ENCODE results near the gene CYP4F11.

DNA sequence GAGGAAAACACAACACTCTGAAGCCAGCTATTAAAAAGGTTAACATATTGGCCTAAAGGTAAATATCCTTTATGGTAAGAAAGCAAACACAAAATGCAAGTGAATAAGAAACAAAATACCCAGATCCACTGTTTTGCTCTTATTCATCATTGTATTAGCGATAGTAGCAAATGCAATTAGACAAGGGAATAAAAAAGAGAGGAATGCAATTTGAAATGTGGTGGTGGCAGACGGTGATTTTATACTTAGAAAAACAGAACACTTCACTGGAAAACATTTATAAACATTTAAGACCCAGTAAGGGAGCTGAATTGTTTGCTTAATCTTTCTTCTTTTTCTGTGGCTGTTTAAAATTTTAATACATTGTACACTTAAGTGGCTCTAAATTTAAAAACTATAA, 19.2 kb downstream of the CYP4F11 start:
- TF ChIP-seq CTCF (IDR thresholded peaks at IDR 0.05): no peak
- TF ChIP-seq POLR2A (IDR thresholded peaks at IDR 0.05): no peak

Data from lower leg skin (tissue), 3 donors.